Stomach (tissue), 4 donors: ENCODE measurements around the gene RUNDC1.
A peak's percentile ranks its signal among the peaks of the same experiment; 100 is the strongest.

Source experiments
- EP300 ChIP-seq: sonication (generic); formaldehyde crosslinking; IDR thresholded peaks from one replicate; pipeline ENCODE4 v1.6.1; 2017; ENCODE audit warnings: antibody characterized with exemption
- POLR2AphosphoS5 ChIP-seq, 3 donors: sonication (generic); formaldehyde crosslinking; IDR thresholded peaks; one replicate each; pipeline ENCODE4 v1.6.1; 2016; ENCODE audit warnings: antibody characterized with exemption in 3 of 3

DNA sequence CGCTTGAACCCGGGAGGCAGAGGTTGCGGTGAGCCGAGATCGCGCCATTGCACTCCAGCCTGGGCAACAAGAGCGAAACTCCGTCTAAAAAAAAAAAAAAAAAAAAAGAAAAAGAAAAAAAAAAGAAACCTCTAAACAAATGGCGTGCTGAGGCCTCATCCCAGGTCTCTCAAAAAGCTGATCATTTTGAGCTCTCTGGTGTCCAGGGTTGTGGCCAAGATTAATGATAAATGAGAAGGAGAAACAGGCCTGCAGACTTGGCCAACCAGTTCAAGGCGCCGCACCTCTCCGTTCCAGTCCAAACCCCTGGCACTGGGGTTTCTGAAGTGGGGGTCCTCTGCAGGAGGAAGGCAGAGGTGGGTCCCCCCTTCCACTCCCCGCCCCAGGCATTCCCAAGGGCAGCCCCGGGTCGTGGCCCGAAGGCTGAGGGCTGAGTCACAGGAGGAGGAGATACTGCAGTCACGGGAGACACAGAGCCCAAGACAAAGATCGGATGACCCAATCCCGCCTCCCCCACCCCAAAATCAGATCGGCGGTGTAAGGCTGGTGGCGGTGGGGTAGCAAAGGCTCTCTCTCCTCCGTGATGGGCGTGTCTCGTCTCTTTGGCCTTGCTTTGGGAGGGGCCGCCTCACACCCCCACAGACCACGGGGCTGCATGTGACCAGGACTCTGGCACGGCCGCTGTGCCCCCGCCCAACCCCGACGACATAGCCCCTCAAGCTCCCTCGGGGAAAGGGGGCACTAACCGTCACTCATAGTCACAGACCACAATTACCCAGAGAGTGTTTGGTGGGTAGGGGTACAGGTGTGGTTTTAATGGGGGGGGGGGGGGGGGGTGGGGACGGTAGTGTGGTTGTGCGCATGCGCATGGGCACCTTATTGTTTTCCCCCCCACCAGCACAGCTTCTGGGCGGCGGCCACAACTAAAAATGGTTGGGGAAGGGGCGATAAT is 40.7 kb downstream of the RUNDC1 start:
- TF ChIP-seq POLR2AphosphoS5 (IDR thresholded peaks at IDR 0.05) (peak in 2 of 3 donors; percentile 21 to 29), EP300 (no peak)
